Lung (tissue), 11 donors: ENCODE measurements around the gene CFC1B. TPM values are rescaled to one million over a fixed set of nuclear protein-coding genes. Genes with fewer than 3 reads are reported as not detected.
"Not testable (repeated sequence)": the region's sequence is repeated elsewhere in the genome, so short reads cannot be mapped to it uniquely, and the experiment has no call there.

Experiments
- ATAC-seq: fragments of 200-7000 bp; cut with Tn5 transposase; one replicate; pipeline ENCODE4 v1.9.1; 2020; ENCODE audit warnings: moderate number of reproducible peaks; ENCODE audit not compliant: insufficient read depth, low FRiP score
- DNase-seq, 3 donors: peaks; one replicate each; pipeline ENCODE4 v3.0.0-alpha.2; 2013 to 2017
- H3K27ac ChIP-seq, 2 donors: one replicate each; pipeline ENCODE4 v1.5.1; 2013; ENCODE audit warnings: mild to moderate bottlenecking in 2 of 2, moderate library complexity in 2 of 2, control low read depth in 1 of 2, inconsistent platforms in 1 of 2, low read depth in 1 of 2, low read length in 1 of 2
- H3K27me3 ChIP-seq, 3 donors: one replicate each; pipeline ENCODE4 v1.5.1; 2013; ENCODE audit warnings: low read length in 2 of 3; ENCODE audit not compliant: control insufficient read depth in 3 of 3, insufficient read depth in 3 of 3
- H3K36me3 ChIP-seq, 4 donors: one replicate each; pipeline ENCODE4 v1.5.1; 2013; ENCODE audit warnings: low read length in 4 of 4, mild to moderate bottlenecking in 1 of 4, moderate library complexity in 1 of 4; ENCODE audit not compliant: control insufficient read depth in 4 of 4, insufficient read depth in 4 of 4
- H3K4me1 ChIP-seq, 5 donors: one replicate each; pipeline ENCODE4 v1.5.1; 2013; ENCODE audit warnings: low read length in 5 of 5, mild to moderate bottlenecking in 2 of 5, moderate library complexity in 1 of 5; ENCODE audit not compliant: control insufficient read depth in 5 of 5, insufficient read depth in 5 of 5
- H3K4me3 ChIP-seq: one replicate; pipeline ENCODE4 v1.5.1; 2013; ENCODE audit warnings: mild to moderate bottlenecking, control low read depth, moderate library complexity
- H3K9ac ChIP-seq, 2 donors: one replicate each; pipeline ENCODE4 v1.5.1; 2013; ENCODE audit warnings: low read length in 2 of 2, control low read depth in 1 of 2; ENCODE audit not compliant: insufficient read depth in 1 of 2
- H3K9me3 ChIP-seq, 4 donors: one replicate each; pipeline ENCODE4 v1.5.1; 2013; ENCODE audit warnings: low read length in 3 of 4, mild to moderate bottlenecking in 1 of 4, moderate library complexity in 1 of 4; ENCODE audit not compliant: control insufficient read depth in 4 of 4, insufficient read depth in 3 of 4
- WGBS, 2 donors: extraction: QIAGEN DNeasy Blood & Tissue Kit; methylation state at CpG; one replicate each; pipeline ENCODE4 v1.1.7; 2013; 5-methylcytosine and 5-hydroxymethylcytosine counted together
- polyA plus RNA-seq, 2 donors: library from polyadenylated mRNA; stranded (reverse); fragments of 200-250 nt; gene quantifications; one replicate each; pipeline ENCODE4 v1.2.1, GENCODE V29; 2013
- small RNA-seq: library from RNA; depleted of rRNA; stranded (forward); fragments of <200 nt; gene quantifications from one replicate; pipeline ENCODE3, GENCODE V24; 2014; ENCODE audit warnings: low replicate concordance
- total RNA-seq, 2 donors: library from RNA; depleted of rRNA in 1 of 2; stranded (reverse); fragments of >200 nt in 1 of 2; gene quantifications; one replicate each; pipeline ENCODE4 v1.2.1, GENCODE V29; 2014 to 2021
- donor health status: Bipolar disorder and iron deficiency.
- donor health status: healthy.
- donor health status: DM: yes; HTN: yes; CAD: no.

CFC1B gene
- total and polyA plus RNA-seq, 4 donors: 0.18 TPM; not detected in 3

- H3K4me3 ChIP-seq, H3K4me1 ChIP-seq, H3K9ac ChIP-seq, H3K9me3 ChIP-seq, H3K36me3 ChIP-seq, H3K27me3 ChIP-seq, H3K27ac ChIP-seq, DNase-seq, ATAC-seq: not testable (repeated sequence)
- WGBS, 2 donors: 81 to 93% methylated on average over 5 to 7 of the region's 13 CpGs
Observed at GRCh38 chr2:130574230-130574629, 53.2 kb downstream of the CFC1B start.

- ATAC-seq, H3K27me3 ChIP-seq, H3K4me1 ChIP-seq, DNase-seq, H3K36me3 ChIP-seq, H3K27ac ChIP-seq, H3K4me3 ChIP-seq, H3K9ac ChIP-seq, H3K9me3 ChIP-seq: not testable (repeated sequence)
- WGBS, 2 donors: no CpG with 5 or more reads among the region's 8 CpGs
Observed at GRCh38 chr2:130576209-130576784, 55.3 kb downstream of the CFC1B start.

- no CpG with 5 or more reads among the region's 4 CpGs for WGBS, 2 donors
- not testable (repeated sequence) for H3K27me3 ChIP-seq, H3K36me3 ChIP-seq, H3K4me3 ChIP-seq, ATAC-seq, H3K9me3 ChIP-seq, H3K4me1 ChIP-seq, H3K27ac ChIP-seq, H3K9ac ChIP-seq, DNase-seq
Observed at GRCh38 chr2:130577559-130577958, 56.5 kb downstream of the CFC1B start.

Small RNA genes within 50 kb of the gene (small RNA-seq; reads per million reads assigned to genes)
- not detected for gene RF00017
- gene RNU6-473P: not detected

Other genes starting within 250 kb of the CFC1B start
- gene IMP4, start 178.3 kb upstream of the CFC1B start, total RNA-seq: 10 to 100 TPM; 40.4 to 88.5 TPM
- gene IMP4, start 178.3 kb upstream of the CFC1B start, polyA plus RNA-seq: 100 to 1,000 TPM in 1 of 2 donors, 10 to 100 TPM in 1; 83.9 to 113 TPM
- 10 to 100 TPM; 29.2 to 88.3 TPM for gene PTPN18, start 165.2 kb upstream of the CFC1B start, total RNA-seq
- 10 to 100 TPM; 52.5 to 67.0 TPM for gene PTPN18, start 165.2 kb upstream of the CFC1B start, polyA plus RNA-seq
- 1 to 10 TPM in 1 of 2 donors, under 1 TPM in 1; 0.28 to 4.0 TPM for gene POTEI, start 11.9 kb upstream of the CFC1B start, total RNA-seq
- under 1 TPM; 0.02 to 0.03 TPM for gene POTEI, start 11.9 kb upstream of the CFC1B start, polyA plus RNA-seq
- gene CFC1, start 78.4 kb downstream of the CFC1B start, total RNA-seq: 1 to 10 TPM in 1 of 2 donors, not detected in 1; 9.1 TPM
- 1 to 10 TPM in 1 of 2 donors, under 1 TPM in 1; 0.19 to 1.3 TPM for gene CFC1, start 78.4 kb downstream of the CFC1B start, polyA plus RNA-seq
- gene POTEJ, start 90.2 kb downstream of the CFC1B start, total RNA-seq: 1 to 10 TPM in 1 of 2 donors, under 1 TPM in 1; 0.09 to 1.8 TPM
- gene POTEJ, start 90.2 kb downstream of the CFC1B start, polyA plus RNA-seq: not detected
- gene GPR148, start 207.8 kb downstream of the CFC1B start, total RNA-seq: not detected
- not detected for gene GPR148, start 207.8 kb downstream of the CFC1B start, polyA plus RNA-seq
- under 1 TPM; 0.09 to 0.74 TPM for gene AMER3, start 234.3 kb downstream of the CFC1B start, total RNA-seq
- not detected for gene AMER3, start 234.3 kb downstream of the CFC1B start, polyA plus RNA-seq